ENCODE measurements around the gene ZNF335. TPM values are rescaled to one million over a fixed set of nuclear protein-coding genes. Genes with fewer than 3 reads are reported as not detected.

ZNF335 gene
- total and polyA plus RNA-seq, 8 donors: 7.4 to 27.4 (median 8.8) TPM

- Histone ChIP-seq H3K27me3 (no peaks in the 10 kb centered on the region), H3K4me1 (peaks cover 18 to 32% (median 26%) of the 10 kb centered on the region in 3 donors), H3K9me3 (no peaks in the 10 kb centered on the region), H3K36me3 (peaks cover 0 to 53% (median 26%) of the 10 kb centered on the region in 3 donors), H3K4me3 (no peak overlapping the region), H3K27ac (no peak overlapping the region)
- DNase-seq (no peak), FAIRE-seq (no peak), ATAC-seq (no peak)
- TF ChIP-seq, protein P1, sequence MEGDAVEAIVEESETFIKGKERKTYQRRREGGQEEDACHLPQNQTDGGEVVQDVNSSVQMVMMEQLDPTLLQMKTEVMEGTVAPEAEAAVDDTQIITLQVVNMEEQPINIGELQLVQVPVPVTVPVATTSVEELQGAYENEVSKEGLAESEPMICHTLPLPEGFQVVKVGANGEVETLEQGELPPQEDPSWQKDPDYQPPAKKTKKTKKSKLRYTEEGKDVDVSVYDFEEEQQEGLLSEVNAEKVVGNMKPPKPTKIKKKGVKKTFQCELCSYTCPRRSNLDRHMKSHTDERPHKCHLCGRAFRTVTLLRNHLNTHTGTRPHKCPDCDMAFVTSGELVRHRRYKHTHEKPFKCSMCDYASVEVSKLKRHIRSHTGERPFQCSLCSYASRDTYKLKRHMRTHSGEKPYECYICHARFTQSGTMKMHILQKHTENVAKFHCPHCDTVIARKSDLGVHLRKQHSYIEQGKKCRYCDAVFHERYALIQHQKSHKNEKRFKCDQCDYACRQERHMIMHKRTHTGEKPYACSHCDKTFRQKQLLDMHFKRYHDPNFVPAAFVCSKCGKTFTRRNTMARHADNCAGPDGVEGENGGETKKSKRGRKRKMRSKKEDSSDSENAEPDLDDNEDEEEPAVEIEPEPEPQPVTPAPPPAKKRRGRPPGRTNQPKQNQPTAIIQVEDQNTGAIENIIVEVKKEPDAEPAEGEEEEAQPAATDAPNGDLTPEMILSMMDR (IDR thresholded peaks at IDR 0.05): no peak
- WGBS, 2 donors: 92 to 95% methylated on average over 7 of the region's 7 CpGs
- intact Hi-C loops (cut with DNase I): no loop called here
Observed at GRCh38 chr20:45948261-45948733, 23.7 kb downstream of the ZNF335 start.

- Histone ChIP-seq H3K36me3 (peaks cover 2 to 56% (median 34%) of the 10 kb centered on the region in 3 donors), H3K9me3 (no peaks in the 10 kb centered on the region), H3K4me1 (peaks cover 18 to 32% (median 26%) of the 10 kb centered on the region in 3 donors), H3K27me3 (no peaks in the 10 kb centered on the region), H3K4me3 (no peak overlapping the region), H3K27ac (peak overlapping the region in 3 of 4 donors; percentile 62 to 80 (median 77))
- TF ChIP-seq, protein P1 (IDR thresholded peaks at IDR 0.05): no peak
- 87 to 90% methylated on average over 28 to 29 of the region's 29 CpGs for WGBS, 2 donors
- ATAC-seq: no peak
- FAIRE-seq: no peak
- peak in 1 of 6 donors; percentile 79 for DNase-seq
- intact Hi-C loops (cut with DNase I): no loop called here
Observed at GRCh38 chr20:45947110-45947866, 24.7 kb downstream of the ZNF335 start.

GRCh38 chr20:45946149-45946970 is 25.6 kb downstream of the ZNF335 start:
- peaks cover 2 to 49% (median 34%) of the 10 kb centered on the region in 3 donors for H3K36me3 ChIP-seq

DNA sequence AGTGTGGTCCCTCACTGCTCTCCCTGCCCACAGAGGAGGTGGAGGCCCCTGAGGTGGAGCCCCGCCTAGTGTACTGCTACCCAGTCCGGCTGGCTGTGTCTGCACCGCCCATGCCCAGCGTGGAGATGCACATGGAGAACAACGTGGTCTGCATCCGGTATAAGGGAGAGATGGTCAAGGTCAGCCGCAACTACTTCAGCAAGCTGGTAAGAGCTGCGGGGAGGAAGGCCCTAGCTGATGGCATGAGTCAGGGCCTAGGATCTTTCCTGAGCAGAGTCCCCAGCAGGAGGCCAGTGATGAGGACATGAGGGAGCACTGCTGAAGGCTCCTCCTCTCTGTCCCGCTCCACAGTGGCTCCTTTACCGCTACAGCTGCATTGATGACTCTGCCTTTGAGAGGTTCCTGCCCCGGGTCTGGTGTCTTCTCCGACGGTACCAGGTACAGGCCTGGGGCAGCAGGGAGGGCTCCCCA is 26.3 kb downstream of the ZNF335 start:
- WGBS, 2 donors: 66 to 67% methylated on average over 13 of the region's 13 CpGs
- Histone ChIP-seq H3K27ac (peak overlapping the region; percentile 39 to 80 (median 70)), H3K36me3 (peaks cover 2 to 55% (median 40%) of the 10 kb centered on the region in 3 donors), H3K9me3 (no peaks in the 10 kb centered on the region), H3K27me3 (no peaks in the 10 kb centered on the region), H3K4me3 (no peak overlapping the region), H3K4me1 (peaks cover 18 to 32% (median 26%) of the 10 kb centered on the region in 3 donors)
- peak in 3 of 6 donors; percentile 43 to 76 (median 53) for DNase-seq
- ATAC-seq: peak; percentile 6 to 19 (median 14)
- intact Hi-C loops (cut with DNase I): no loop called here
- TF ChIP-seq, protein P1 (IDR thresholded peaks at IDR 0.05): no peak
- FAIRE-seq: no peak

More at GRCh38 chr20:45946149-45946970, 25.6 kb downstream of the ZNF335 start:
- intact Hi-C loops (cut with DNase I): no loop called here
- Histone ChIP-seq H3K27ac (peak overlapping the region; percentile 46 to 80 (median 70)), H3K4me3 (no peak overlapping the region), H3K4me1 (peaks cover 18 to 32% (median 26%) of the 10 kb centered on the region in 3 donors), H3K27me3 (no peaks in the 10 kb centered on the region), H3K9me3 (no peaks in the 10 kb centered on the region)
- DNase-seq: peak in 5 of 6 donors; percentile 80 to 87 (median 84)
- TF ChIP-seq, protein P1 (IDR thresholded peaks at IDR 0.05): no peak
- WGBS, 2 donors: 58 to 65% methylated on average over 20 of the region's 20 CpGs
- FAIRE-seq: no peak
- peak; percentile 74 to 87 (median 82) for ATAC-seq

Data from pancreas (tissue), 10 donors.